Sigmoid colon (tissue), 7 donors: Measurements from ENCODE around the gene CCDC138. TPM values are rescaled to one million over a fixed set of nuclear protein-coding genes. Genes with fewer than 3 reads are reported as not detected.

Experiments
- DNase-seq: peaks from one replicate; pipeline ENCODE4 v3.0.0-alpha.2; 2019
- H3K27ac ChIP-seq, 4 donors: fragments of 200-600 bp; sonication (generic); one replicate each; pipeline ENCODE4 v1.5.1; 2016 to 2019; ENCODE audit warnings: mild to moderate bottlenecking in 1 of 4
- H3K27me3 ChIP-seq, 3 donors: fragments of 200-600 bp; sonication (generic); one replicate each; pipeline ENCODE4 v1.5.1; 2019; ENCODE audit warnings: mild to moderate bottlenecking in 1 of 3
- H3K36me3 ChIP-seq, 4 donors: fragments of 200-600 bp; sonication (generic); one replicate each; pipeline ENCODE4 v1.5.1; 2016 to 2019
- H3K4me1 ChIP-seq, 4 donors: fragments of 200-600 bp; sonication (generic); one replicate each; pipeline ENCODE4 v1.5.1; 2017 to 2019
- H3K4me3 ChIP-seq, 4 donors: fragments of 200-600 bp; sonication (generic); one replicate each; pipeline ENCODE4 v1.5.1; 2017 to 2019; ENCODE audit warnings: mild to moderate bottlenecking in 2 of 4, moderate library complexity in 1 of 4
- H3K9me3 ChIP-seq, 4 donors: fragments of 200-600 bp in 3 of 4; sonication (generic) in 3 of 4; one replicate each; pipeline versions ENCODE4 v1.5.1 to v1.6.1; 2013 to 2019
- EP300 ChIP-seq, 4 donors: sonication (generic); formaldehyde crosslinking; IDR thresholded peaks; one replicate each; pipeline ENCODE4 v1.6.1; 2017; ENCODE audit warnings: antibody characterized with exemption in 4 of 4
- POLR2A ChIP-seq, 2 donors: fragments of 450-650 bp; IDR thresholded peaks; one replicate each; pipeline ENCODE4 v1.6.1; 2016; ENCODE audit warnings: antibody characterized with exemption in 2 of 2, mild to moderate bottlenecking in 2 of 2, moderate library complexity in 2 of 2
- POLR2AphosphoS5 ChIP-seq, 4 donors: sonication (generic); formaldehyde crosslinking; IDR thresholded peaks; one replicate each; pipeline ENCODE4 v1.6.1; 2017; ENCODE audit warnings: antibody characterized with exemption in 4 of 4
- WGBS, 2 donors: extraction: QIAGEN DNeasy Blood & Tissue Kit; methylation state at CpG; one replicate each; pipeline ENCODE4 v1.1.7; 2013; 5-methylcytosine and 5-hydroxymethylcytosine counted together
- intact Hi-C: fragments of 100-400 bp; cut with DNase I; formaldehyde crosslinking; loops from one replicate; pipeline ENCODE4 v1.15.1; 2023
- polyA plus RNA-seq, 3 donors: library from polyadenylated mRNA; stranded (reverse); fragments of 200-250 nt; gene quantifications; one replicate each; pipeline ENCODE4 v1.2.3, GENCODE V29; 2013
- total RNA-seq, 4 donors: library from RNA; depleted of rRNA; stranded (reverse); fragments of >200 nt; gene quantifications; one replicate each; pipeline ENCODE4 v1.1.0, GENCODE V29; 2016
- TF ChIP-seq, protein P1 (sequence below), 4 experiments: fragments of 450-650 bp in 3 of 4; fragments of 200-600 bp in 1 of 4; IDR thresholded peaks; one replicate each; pipeline ENCODE4 v1.5.1; 2016 to 2019; ENCODE audit warnings: antibody characterized with exemption in 4 of 4, mild to moderate bottlenecking in 3 of 4, moderate library complexity in 2 of 4
- donor health status: healthy with polysubstance abuse.
- donor health status: Bipolar disorder and iron deficiency.
- donor health status: healthy.

The CCDC138 gene
- total and polyA plus RNA-seq, 7 donors: 1.8 to 4.2 (median 3.1) TPM

DNA sequence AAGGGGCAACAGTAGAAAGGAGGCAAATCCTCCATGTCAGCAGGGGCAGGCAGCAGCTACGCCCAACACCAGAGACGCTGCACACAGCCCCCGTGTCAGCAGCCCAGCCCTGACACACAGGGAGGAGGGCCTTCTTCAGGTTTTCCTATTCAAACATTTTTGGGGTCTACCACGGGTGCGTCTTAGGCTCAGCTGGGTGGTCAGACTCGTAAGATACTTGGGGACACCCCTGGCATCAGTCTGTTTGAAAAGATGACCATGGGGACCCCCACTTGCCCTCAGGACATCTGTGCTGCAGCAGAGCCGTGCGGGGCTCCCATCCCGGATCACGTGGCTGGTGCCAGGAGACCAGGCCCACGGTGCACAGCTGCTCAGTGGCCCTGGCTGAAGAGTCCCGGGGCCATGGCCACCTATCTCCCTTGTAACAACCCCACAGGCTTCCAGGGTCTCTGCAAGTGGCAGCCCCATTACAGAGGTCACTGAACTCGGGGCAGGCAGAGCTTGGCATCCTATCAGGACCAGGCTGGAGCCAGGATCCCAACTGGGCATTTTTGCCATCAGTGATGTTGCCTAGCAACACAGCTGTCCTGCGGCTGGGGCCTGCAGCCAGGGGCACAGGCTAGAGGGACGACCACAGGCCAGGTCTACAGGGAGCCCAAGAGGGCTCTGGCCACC is 120.0 kb downstream of the CCDC138 start:
- peaks cover 0 to 7% (median 0%) of the 10 kb centered on the region in 4 donors for H3K4me1 ChIP-seq
- no peaks in the 10 kb centered on the region for H3K9me3 ChIP-seq
- TF ChIP-seq POLR2AphosphoS5 (IDR thresholded peaks at IDR 0.05) (no peak), EP300 (IDR thresholded peaks at IDR 0.05) (no peak), POLR2A (IDR thresholded peaks at IDR 0.05) (no peak)
- TF ChIP-seq, protein P1, sequence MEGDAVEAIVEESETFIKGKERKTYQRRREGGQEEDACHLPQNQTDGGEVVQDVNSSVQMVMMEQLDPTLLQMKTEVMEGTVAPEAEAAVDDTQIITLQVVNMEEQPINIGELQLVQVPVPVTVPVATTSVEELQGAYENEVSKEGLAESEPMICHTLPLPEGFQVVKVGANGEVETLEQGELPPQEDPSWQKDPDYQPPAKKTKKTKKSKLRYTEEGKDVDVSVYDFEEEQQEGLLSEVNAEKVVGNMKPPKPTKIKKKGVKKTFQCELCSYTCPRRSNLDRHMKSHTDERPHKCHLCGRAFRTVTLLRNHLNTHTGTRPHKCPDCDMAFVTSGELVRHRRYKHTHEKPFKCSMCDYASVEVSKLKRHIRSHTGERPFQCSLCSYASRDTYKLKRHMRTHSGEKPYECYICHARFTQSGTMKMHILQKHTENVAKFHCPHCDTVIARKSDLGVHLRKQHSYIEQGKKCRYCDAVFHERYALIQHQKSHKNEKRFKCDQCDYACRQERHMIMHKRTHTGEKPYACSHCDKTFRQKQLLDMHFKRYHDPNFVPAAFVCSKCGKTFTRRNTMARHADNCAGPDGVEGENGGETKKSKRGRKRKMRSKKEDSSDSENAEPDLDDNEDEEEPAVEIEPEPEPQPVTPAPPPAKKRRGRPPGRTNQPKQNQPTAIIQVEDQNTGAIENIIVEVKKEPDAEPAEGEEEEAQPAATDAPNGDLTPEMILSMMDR (IDR thresholded peaks at IDR 0.05): no peak
- H3K27me3 ChIP-seq: no peaks in the 10 kb centered on the region
- DNase-seq: no peak
- no peak overlapping the region for H3K4me3 ChIP-seq
- H3K36me3 ChIP-seq: no peaks in the 10 kb centered on the region
- 80 to 87% methylated on average over 15 of the region's 15 CpGs for WGBS, 2 donors
- no peak overlapping the region for H3K27ac ChIP-seq
- intact Hi-C loops: no loop called here

DNA sequence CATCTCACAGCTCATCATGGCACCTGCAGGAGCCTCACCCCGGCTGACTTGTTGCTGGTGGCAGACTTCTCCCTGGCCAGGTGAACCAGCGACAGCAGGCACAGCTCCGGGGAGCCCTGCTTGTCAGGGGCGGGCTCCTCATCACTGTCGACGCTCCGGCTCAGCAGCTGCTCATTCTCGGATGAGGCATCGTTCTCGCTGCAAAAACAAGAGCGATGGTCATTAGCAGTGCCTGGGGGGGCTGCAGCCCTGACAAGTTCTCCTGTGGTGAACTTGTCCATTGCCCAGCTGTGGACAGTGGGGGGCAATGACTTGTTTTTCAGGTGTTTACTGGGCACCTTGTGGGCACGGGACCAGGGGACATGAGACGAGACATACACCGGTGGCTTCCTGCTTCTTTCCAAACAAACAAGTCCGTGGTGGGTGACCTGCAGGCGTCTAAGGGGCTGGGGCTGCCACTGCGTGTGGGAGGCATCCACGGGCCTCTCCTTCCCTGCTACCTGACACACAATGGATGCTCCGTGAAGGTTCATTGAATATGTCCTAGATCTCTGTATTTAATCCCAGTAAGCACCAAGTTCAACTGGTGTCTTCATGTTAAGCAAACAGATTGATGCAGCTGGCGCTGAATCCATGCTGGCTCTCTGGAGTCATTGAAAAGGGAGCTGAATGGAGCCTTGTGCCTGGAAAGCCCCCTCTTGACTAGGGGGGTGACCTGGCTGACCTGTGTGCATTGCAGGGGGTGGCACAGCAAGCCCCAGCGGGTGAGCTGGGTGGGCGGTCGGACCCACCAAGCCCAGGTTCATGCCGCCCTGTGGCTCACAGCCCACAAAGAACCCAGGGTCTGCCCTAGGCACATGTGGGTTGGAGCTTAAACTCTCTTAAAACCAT is 121.5 kb downstream of the CCDC138 start:
- H3K27me3 ChIP-seq: no peaks in the 10 kb centered on the region
- H3K36me3 ChIP-seq: no peaks in the 10 kb centered on the region
- peaks cover 0 to 7% (median 0%) of the 10 kb centered on the region in 4 donors for H3K4me1 ChIP-seq
- TF ChIP-seq, protein P1 (IDR thresholded peaks at IDR 0.05): no peak
- TF ChIP-seq POLR2A (IDR thresholded peaks at IDR 0.05) (no peak), EP300 (IDR thresholded peaks at IDR 0.05) (no peak), POLR2AphosphoS5 (IDR thresholded peaks at IDR 0.05) (no peak)
- no peak for DNase-seq
- H3K4me3 ChIP-seq: no peak overlapping the region
- WGBS, 2 donors: 92% methylated on average over 24 of the region's 24 CpGs
- no peak overlapping the region for H3K27ac ChIP-seq
- no peaks in the 10 kb centered on the region for H3K9me3 ChIP-seq
- intact Hi-C loops: no loop called here

DNA sequence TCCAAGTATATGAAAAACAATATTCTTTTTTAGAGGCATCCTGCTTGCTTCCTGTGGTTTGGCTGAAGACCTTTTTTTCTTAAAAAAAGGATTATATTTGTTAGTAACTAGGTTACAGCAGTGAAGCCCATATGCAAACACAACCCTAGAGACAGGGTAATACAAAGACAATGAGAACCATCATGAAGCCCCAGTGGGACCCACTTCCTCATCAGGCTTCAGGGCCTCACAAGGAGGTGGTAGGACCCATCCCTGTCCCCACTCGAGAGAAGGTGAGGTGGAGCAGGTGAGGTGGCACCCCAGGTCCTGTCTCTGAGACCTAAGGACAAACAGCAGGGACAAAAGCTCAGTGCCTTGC is 122.1 kb downstream of the CCDC138 start:
- intact Hi-C loops: no loop called here

DNA sequence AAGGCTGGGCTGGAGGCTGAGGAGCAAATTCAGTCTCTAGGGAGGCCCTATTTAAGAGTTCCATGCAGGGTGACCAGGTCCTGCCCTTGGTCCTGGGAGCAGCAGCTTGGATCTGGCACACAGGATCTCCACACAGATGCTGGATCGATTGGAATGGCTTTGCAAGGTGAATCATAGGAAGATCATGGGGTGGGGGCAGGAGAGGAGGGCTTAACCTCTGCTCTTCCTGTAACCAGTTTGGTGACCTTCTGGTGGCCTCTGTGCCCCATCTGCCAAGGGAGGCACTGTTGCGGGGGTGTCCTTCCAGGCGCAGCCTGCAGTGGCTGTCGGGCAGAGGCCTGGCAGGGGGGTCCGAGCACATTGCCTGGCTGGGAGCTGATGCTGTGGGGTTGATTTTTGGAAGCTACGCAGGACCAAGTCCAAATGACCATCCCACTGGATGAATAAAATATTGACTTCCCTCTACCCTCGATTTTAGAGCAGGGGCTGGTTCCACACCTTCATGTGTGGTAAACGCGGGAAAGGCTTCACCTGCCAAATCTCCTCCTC is 122.8 kb downstream of the CCDC138 start:
- H3K36me3 ChIP-seq: no peaks in the 10 kb centered on the region
- DNase-seq: no peak
- no peaks in the 10 kb centered on the region for H3K9me3 ChIP-seq
- H3K27me3 ChIP-seq: no peaks in the 10 kb centered on the region
- intact Hi-C loops: no loop called here
- WGBS, 2 donors: 87 to 92% methylated on average over 9 of the region's 9 CpGs
- no peak overlapping the region for H3K27ac ChIP-seq
- H3K4me1 ChIP-seq: peaks cover 0 to 7% (median 0%) of the 10 kb centered on the region in 4 donors
- TF ChIP-seq POLR2A (IDR thresholded peaks at IDR 0.05) (no peak), POLR2AphosphoS5 (IDR thresholded peaks at IDR 0.05) (no peak), EP300 (IDR thresholded peaks at IDR 0.05) (no peak)
- TF ChIP-seq, protein P1 (IDR thresholded peaks at IDR 0.05): no peak
- H3K4me3 ChIP-seq: no peak overlapping the region

More for the DNA sequence above, 122.1 kb downstream of the CCDC138 start:
- DNase-seq: no peak
- H3K4me1 ChIP-seq: peaks cover 0 to 7% (median 0%) of the 10 kb centered on the region in 4 donors
- no peak overlapping the region for H3K4me3 ChIP-seq
- no peaks in the 10 kb centered on the region for H3K27me3 ChIP-seq
- no peaks in the 10 kb centered on the region for H3K9me3 ChIP-seq
- TF ChIP-seq EP300 (IDR thresholded peaks at IDR 0.05): no peak
- TF ChIP-seq, protein P1 (IDR thresholded peaks at IDR 0.05): no peak
- TF ChIP-seq POLR2A (IDR thresholded peaks at IDR 0.05): no peak
- TF ChIP-seq POLR2AphosphoS5 (IDR thresholded peaks at IDR 0.05): no peak
- no peak overlapping the region for H3K27ac ChIP-seq
- WGBS, 2 donors: 69 to 89% methylated on average over 1 of the region's 1 CpG
- H3K36me3 ChIP-seq: no peaks in the 10 kb centered on the region
